Prostate gland (tissue), 2 donors: Measurements from ENCODE around the gene FECH. TPM values are rescaled to one million over a fixed set of nuclear protein-coding genes. Genes with fewer than 3 reads are reported as not detected.

ENCODE experiments used
- DNase-seq: peaks from one replicate; pipeline ENCODE4 v3.0.0-alpha.2; 2019; ENCODE audit warnings: low spot score
- H3K27ac ChIP-seq, 2 donors: fragments of 200-600 bp; sonication (generic); 2 replicates each; pipeline ENCODE4 v1.5.1; 2017 to 2019
- H3K27me3 ChIP-seq: fragments of 200-600 bp; sonication (generic); replicated peaks from 2 replicates; pipeline ENCODE4 v1.5.1; 2019; ENCODE audit not compliant: insufficient read depth
- H3K36me3 ChIP-seq, 2 donors: fragments of 200-600 bp; sonication (generic); 1 replicate in 1 of 2; 2 replicates in 1 of 2; pipeline versions ENCODE4 v1.5.1 to v1.8.1; 2017 to 2019
- H3K4me1 ChIP-seq: fragments of 200-600 bp; sonication (generic); replicated peaks from 2 replicates; pipeline ENCODE4 v1.5.1; 2019
- H3K4me3 ChIP-seq, 2 donors: fragments of 200-600 bp; sonication (generic); 2 replicates each; pipeline ENCODE4 v1.5.1; 2017 to 2019
- H3K9me3 ChIP-seq: fragments of 200-600 bp; sonication (generic); 2 replicates; pipeline ENCODE4 v1.5.1; 2017
- CTCF ChIP-seq, 4 experiments: fragments of 200-600 bp in 2 of 4; fragments of 450-650 bp in 2 of 4; sonication (generic) in 2 of 4; IDR thresholded peaks; 1 replicate in 3 of 4; 2 replicates in 1 of 4; pipeline ENCODE4 v1.5.1; 2016 to 2019; ENCODE audit warnings: antibody characterized with exemption in 4 of 4, mild to moderate bottlenecking in 2 of 4, moderate library complexity in 2 of 4
- POLR2A ChIP-seq: fragments of 450-650 bp; IDR thresholded peaks from one replicate; pipeline ENCODE4 v1.6.1; 2016; ENCODE audit warnings: antibody characterized with exemption, mild to moderate bottlenecking
- POLR2AphosphoS5 ChIP-seq: sonication (generic); formaldehyde crosslinking; IDR thresholded peaks from one replicate; pipeline ENCODE4 v1.6.1; 2017; ENCODE audit warnings: antibody characterized with exemption
- WGBS: methylation state at CpG from one replicate; pipeline ENCODE4 v1.1.5; 2018; 5-methylcytosine and 5-hydroxymethylcytosine counted together
- intact Hi-C: fragments of 100-400 bp; cut with DNase I; formaldehyde crosslinking; loops from one replicate; pipeline ENCODE4 v1.14.2; 2022
- total RNA-seq, 2 donors: library from RNA; depleted of rRNA; stranded (reverse); fragments of >200 nt; gene quantifications; one replicate each; pipeline ENCODE4 v1.1.0, GENCODE V29; 2016

Gene FECH
- total RNA-seq, 2 donors from 2014 or later, result 25.8 to 71.0 TPM

DNA sequence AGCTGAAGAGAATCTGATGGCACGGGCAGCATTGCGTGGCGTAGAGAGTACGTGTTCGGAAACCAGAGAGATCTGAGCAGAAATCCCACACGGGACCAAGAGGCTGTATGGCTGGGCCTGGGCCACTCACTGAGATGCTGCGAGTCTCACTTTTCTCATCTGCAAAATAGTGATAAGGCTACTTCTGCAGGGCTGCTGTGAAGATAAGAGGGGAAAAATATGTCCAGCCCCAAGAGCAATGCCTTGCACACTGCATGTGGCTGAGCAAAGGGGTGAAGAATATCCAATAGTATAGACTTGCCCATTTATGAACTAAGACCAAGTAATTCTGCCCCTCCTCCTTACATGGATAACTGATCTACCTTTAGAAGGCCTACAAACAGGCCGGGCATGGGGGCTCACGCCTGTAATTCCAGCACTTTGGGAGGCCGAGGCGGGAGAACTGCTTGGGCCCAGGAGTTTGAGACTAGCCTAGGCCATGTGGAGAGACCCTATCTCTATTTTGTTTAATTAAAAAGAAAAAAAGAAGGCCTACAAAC, 3.1 kb downstream of the FECH start:
- H3K27ac ChIP-seq, result no peak overlapping the region
- 94% methylated on average over 11 of the region's 11 CpGs for WGBS
- H3K36me3 ChIP-seq, result no peaks in the 10 kb centered on the region
- intact Hi-C loops, result no loop called here
- no peak for DNase-seq
- TF ChIP-seq CTCF (IDR thresholded peaks at IDR 0.05) (no peak), POLR2A (no peak), POLR2AphosphoS5 (no peak)
- peaks cover 3% of the 10 kb centered on the region for H3K4me1 ChIP-seq
- no peak overlapping the region for H3K4me3 ChIP-seq
- no peaks in the 10 kb centered on the region for H3K9me3 ChIP-seq
- H3K27me3 ChIP-seq, result no peaks in the 10 kb centered on the region

DNA sequence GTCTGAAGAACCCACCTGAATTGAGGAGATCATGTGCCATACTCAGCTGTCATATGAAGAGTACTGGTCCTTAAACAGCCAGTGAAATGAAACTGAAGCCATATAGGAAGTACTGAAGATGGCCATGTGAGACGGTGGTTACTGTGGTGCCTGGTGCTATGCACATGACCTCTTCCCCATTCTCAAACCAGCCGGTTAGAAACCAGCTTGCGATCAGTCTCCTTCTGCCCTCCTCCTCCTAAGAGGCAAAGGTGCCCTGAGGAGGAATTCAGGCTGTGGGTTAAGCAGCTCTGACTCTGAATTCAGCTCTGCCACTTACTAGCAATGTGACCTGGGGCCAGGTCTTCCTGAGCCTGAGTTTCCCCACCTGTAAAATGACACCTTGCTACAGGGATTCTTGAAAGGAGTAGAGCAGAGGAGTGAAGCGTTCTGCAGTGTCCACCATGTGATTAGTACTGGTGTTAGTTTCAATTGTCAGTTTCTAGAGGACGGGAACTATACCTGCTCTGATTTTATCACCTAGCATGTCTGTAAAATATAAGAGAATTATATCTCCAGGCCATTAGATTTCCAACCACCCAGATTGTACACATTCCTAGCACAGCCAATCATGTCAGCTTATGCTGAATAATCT, 5.1 kb downstream of the FECH start:
- no peak for TF ChIP-seq CTCF (IDR thresholded peaks at IDR 0.05)
- TF ChIP-seq POLR2AphosphoS5, result no peak
- TF ChIP-seq POLR2A, result no peak
- intact Hi-C loops, result no loop called here
- Histone ChIP-seq H3K4me1 (peaks cover 7% of the 10 kb centered on the region), H3K27me3 (no peaks in the 10 kb centered on the region), H3K36me3 (no peaks in the 10 kb centered on the region), H3K9me3 (no peaks in the 10 kb centered on the region), H3K27ac (no peak overlapping the region), H3K4me3 (no peak overlapping the region)
- 79% methylated on average over 5 of the region's 5 CpGs for WGBS
- no peak for DNase-seq

GRCh38 chr18:57579934-57580333, 6.6 kb downstream of the FECH start:
- H3K4me3 ChIP-seq, result no peak overlapping the region
- DNase-seq, result no peak
- H3K27ac ChIP-seq, result no peak overlapping the region
- no peaks in the 10 kb centered on the region for H3K27me3 ChIP-seq
- TF ChIP-seq CTCF (IDR thresholded peaks at IDR 0.05), result no peak
- TF ChIP-seq POLR2AphosphoS5, result no peak
- no peak for TF ChIP-seq POLR2A
- intact Hi-C loops, result no loop called here
- H3K36me3 ChIP-seq, result no peaks in the 10 kb centered on the region
- no peaks in the 10 kb centered on the region for H3K9me3 ChIP-seq
- peaks cover 7% of the 10 kb centered on the region for H3K4me1 ChIP-seq
- 99% methylated on average over 5 of the region's 5 CpGs for WGBS

DNA sequence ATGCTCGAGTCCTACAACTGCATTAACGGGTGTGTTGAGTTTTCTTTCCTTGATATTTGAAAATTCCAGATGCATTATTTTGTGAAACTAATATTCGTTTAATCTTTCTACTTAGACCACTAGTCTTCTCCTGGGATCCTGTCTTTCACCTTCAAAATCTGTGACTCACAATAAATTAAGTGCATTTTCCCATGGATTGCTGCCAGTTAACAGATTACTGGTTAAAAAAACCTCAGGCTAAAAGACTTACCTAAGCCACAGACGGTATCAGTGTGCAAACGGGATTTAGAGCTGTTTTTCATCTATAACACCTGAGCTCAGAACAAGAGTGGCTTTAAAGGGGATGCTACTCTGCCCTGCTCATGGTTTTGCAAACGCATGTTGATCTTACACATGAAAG, 10.2 kb downstream of the FECH start:
- Histone ChIP-seq H3K9me3 (no peaks in the 10 kb centered on the region), H3K4me1 (peaks cover 7% of the 10 kb centered on the region), H3K27me3 (no peaks in the 10 kb centered on the region), H3K27ac (no peak overlapping the region), H3K36me3 (no peaks in the 10 kb centered on the region), H3K4me3 (no peak overlapping the region)
- 56% methylated on average over 6 of the region's 6 CpGs for WGBS
- intact Hi-C loops, result no loop called here
- TF ChIP-seq POLR2AphosphoS5, result no peak
- TF ChIP-seq CTCF (IDR thresholded peaks at IDR 0.05), result no peak
- no peak for TF ChIP-seq POLR2A
- DNase-seq, result no peak

DNA sequence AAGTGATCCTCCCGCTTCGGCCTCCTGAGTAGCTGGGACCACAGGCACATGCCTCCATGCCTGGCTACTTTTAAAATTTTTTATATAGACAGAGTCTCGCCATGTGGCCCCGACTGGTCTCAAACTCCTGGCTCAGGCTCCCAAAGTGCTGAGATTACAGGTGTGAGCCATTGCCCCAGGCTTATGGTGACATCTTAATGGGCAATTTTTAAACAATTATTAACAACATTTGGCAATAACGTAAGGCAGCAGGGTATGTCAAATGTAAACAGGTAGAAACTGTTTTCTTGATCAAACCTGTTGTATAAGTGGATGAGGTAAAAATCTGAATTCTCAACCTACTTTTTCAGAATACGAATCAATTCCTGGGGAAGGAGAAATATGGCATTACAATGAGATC, 11.0 kb downstream of the FECH start:
- no peak overlapping the region for H3K27ac ChIP-seq
- no peak overlapping the region for H3K4me3 ChIP-seq
- no peaks in the 10 kb centered on the region for H3K36me3 ChIP-seq
- no peaks in the 10 kb centered on the region for H3K9me3 ChIP-seq
- intact Hi-C loops, result no loop called here
- 54% methylated on average over 6 of the region's 6 CpGs for WGBS
- H3K27me3 ChIP-seq, result no peaks in the 10 kb centered on the region
- DNase-seq, result no peak
- H3K4me1 ChIP-seq, result peaks cover 7% of the 10 kb centered on the region
- no peak for TF ChIP-seq POLR2A
- no peak for TF ChIP-seq POLR2AphosphoS5
- no peak for TF ChIP-seq CTCF (IDR thresholded peaks at IDR 0.05)
